SU-DHL-6 (cell line): ENCODE data around the gene PRPF6.
"Not testable (repeated sequence)": the region's sequence is repeated elsewhere in the genome, so short reads cannot be mapped to it uniquely, and the experiment has no call there.

ENCODE experiments used
- H2AFZ ChIP-seq: fragments of 200-600 bp; sonication (generic); 2 replicates; pipeline ENCODE4 v1.6.1; 2014; ENCODE audit warnings: low read depth, mild to moderate bottlenecking, moderate library complexity, mixed read lengths, antibody characterized with exemption, low read length; ENCODE audit not compliant: severe bottlenecking
- H3F3A ChIP-seq: fragments of 200-600 bp; shearing (Covaris generic); 2 replicates; pipeline ENCODE4 v1.6.0; 2016; ENCODE audit warnings: antibody characterized with exemption, mild to moderate bottlenecking; ENCODE audit not compliant: insufficient read depth
- H3K27ac ChIP-seq: fragments of 200-600 bp; sonication (generic); 2 replicates; pipeline ENCODE4 v1.5.1; 2016; ENCODE audit warnings: low read depth, mild to moderate bottlenecking, low read length, moderate library complexity, mixed read lengths
- H3K27me3 ChIP-seq: fragments of 200-600 bp; sonication (generic), shearing (Covaris generic); 2 replicates; pipeline ENCODE4 v1.6.0; 2014; ENCODE audit warnings: mild to moderate bottlenecking, low read length
- H3K36me3 ChIP-seq: fragments of 200-600 bp; sonication (generic); 2 replicates; pipeline ENCODE4 v1.6.1; 2014; ENCODE audit warnings: mild to moderate bottlenecking, low read length, mixed read lengths
- H3K4me2 ChIP-seq: fragments of 300-600, 200-600 bp; shearing (Covaris generic), sonication (generic); 2 replicates; pipeline ENCODE4 v1.6.0; 2014; ENCODE audit warnings: low read length, low read depth, mild to moderate bottlenecking; ENCODE audit not compliant: poor library complexity, severe bottlenecking
- H3K4me3 ChIP-seq: fragments of 200-600 bp; sonication (generic); 2 replicates; pipeline ENCODE4 v1.5.1; 2014; ENCODE audit warnings: antibody characterized with exemption, low read length, mild to moderate bottlenecking, mixed read lengths; ENCODE audit not compliant: insufficient read depth, poor library complexity, severe bottlenecking
- H3K79me2 ChIP-seq: fragments of 200-600 bp; sonication (generic); 2 replicates; pipeline ENCODE4 v1.6.1; 2014; ENCODE audit warnings: mild to moderate bottlenecking, low read length, moderate library complexity; ENCODE audit not compliant: insufficient read depth
- H3K9ac ChIP-seq: fragments of 200-600 bp; sonication (generic); 2 replicates; pipeline ENCODE4 v1.7.0; 2014; ENCODE audit warnings: mild to moderate bottlenecking, low read length
- H3K9me2 ChIP-seq: fragments of 200-600 bp; sonication (generic); replicated peaks from 2 replicates; pipeline ENCODE4 v1.6.1; 2014; ENCODE audit warnings: low read length; ENCODE audit not compliant: insufficient read depth
- H3K9me3 ChIP-seq: fragments of 200-600 bp; sonication (generic); 2 replicates; pipeline ENCODE4 v1.6.1; 2014; ENCODE audit warnings: low read length, mixed read lengths; ENCODE audit not compliant: insufficient read depth
- H4K20me1 ChIP-seq: fragments of 200-600 bp; sonication (generic); 2 replicates; pipeline ENCODE4 v1.6.1; 2014; ENCODE audit warnings: low read depth, mild to moderate bottlenecking, antibody characterized with exemption, low read length, moderate library complexity, mixed read lengths
- EZH2phosphoT487 ChIP-seq: fragments of 200-600 bp; sonication (generic), shearing (Covaris generic); conservative IDR thresholded peaks from 2 replicates; pipeline ENCODE4 v1.6.1; 2018; ENCODE audit warnings: mild to moderate bottlenecking, antibody characterized with exemption, low read length, moderate library complexity, mixed read lengths
- TF ChIP-seq, protein P1 (sequence below): fragments of 200-600 bp; sonication (generic); IDR thresholded peaks from one replicate; pipeline ENCODE4 v1.5.1; 2017; ENCODE audit warnings: antibody characterized with exemption, mild to moderate bottlenecking, low read length, moderate library complexity; ENCODE audit not compliant: insufficient read depth, poor library complexity, severe bottlenecking

The PRPF6 gene

DNA sequence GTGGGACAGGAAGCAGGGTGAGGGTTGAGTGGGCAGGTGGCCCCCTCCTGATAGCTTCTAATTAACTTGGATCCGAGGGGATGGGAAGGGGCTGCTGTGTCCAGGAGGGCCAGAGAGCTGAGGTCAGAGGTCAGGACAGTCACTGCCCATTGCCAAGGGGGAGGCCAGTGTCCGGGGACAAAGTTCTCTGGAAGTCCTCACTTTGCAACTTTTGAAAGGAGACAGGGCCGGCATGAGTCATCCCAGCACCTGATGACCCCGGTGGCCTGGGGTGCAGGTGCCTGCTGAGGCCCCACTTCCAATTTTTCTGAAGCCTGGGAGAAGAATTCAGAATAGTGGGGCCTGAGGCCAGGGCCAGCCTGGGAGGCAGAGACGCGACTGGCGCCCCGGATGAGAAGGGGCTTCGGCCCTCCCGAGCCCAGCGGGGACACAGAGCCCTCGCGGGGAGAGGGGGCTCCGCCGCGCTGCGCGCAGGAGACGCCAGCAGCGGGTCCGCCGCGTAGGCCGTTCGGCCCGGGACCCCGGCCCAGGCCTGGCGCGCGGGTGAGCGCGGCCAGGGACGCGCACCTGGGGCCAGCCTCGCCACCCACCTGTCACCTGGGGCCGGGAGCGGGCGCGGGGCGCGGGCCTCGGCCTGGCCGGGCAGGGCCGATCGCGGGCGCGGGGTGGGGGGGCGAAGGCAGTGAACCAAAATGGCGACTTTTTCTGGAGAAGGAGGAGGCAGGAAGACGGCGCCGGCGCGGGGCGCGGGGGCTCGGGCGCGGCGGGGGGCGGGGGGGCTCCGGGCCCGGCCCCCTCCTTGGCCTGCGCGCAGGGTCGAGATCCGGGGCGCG, 11.8 kb upstream of the PRPF6 start:
- Histone ChIP-seq H3K4me2 (no peak overlapping the region), H3K4me3 (no peak overlapping the region), H3F3A (no peaks in the 10 kb centered on the region), H3K9me2 (no peaks in the 10 kb centered on the region), H3K9ac (no peak overlapping the region), H2AFZ (no peak overlapping the region), H4K20me1 (no peaks in the 10 kb centered on the region), H3K79me2 (no peaks in the 10 kb centered on the region), H3K36me3 (no peaks in the 10 kb centered on the region), H3K27me3 (no peaks in the 10 kb centered on the region), H3K27ac (no peak overlapping the region), H3K9me3 (peaks cover 15% of the 10 kb centered on the region; the same call in 1 of the 2 replicates)
- TF ChIP-seq, protein P1, sequence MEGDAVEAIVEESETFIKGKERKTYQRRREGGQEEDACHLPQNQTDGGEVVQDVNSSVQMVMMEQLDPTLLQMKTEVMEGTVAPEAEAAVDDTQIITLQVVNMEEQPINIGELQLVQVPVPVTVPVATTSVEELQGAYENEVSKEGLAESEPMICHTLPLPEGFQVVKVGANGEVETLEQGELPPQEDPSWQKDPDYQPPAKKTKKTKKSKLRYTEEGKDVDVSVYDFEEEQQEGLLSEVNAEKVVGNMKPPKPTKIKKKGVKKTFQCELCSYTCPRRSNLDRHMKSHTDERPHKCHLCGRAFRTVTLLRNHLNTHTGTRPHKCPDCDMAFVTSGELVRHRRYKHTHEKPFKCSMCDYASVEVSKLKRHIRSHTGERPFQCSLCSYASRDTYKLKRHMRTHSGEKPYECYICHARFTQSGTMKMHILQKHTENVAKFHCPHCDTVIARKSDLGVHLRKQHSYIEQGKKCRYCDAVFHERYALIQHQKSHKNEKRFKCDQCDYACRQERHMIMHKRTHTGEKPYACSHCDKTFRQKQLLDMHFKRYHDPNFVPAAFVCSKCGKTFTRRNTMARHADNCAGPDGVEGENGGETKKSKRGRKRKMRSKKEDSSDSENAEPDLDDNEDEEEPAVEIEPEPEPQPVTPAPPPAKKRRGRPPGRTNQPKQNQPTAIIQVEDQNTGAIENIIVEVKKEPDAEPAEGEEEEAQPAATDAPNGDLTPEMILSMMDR, result no peak
- no peak for TF ChIP-seq EZH2phosphoT487

DNA sequence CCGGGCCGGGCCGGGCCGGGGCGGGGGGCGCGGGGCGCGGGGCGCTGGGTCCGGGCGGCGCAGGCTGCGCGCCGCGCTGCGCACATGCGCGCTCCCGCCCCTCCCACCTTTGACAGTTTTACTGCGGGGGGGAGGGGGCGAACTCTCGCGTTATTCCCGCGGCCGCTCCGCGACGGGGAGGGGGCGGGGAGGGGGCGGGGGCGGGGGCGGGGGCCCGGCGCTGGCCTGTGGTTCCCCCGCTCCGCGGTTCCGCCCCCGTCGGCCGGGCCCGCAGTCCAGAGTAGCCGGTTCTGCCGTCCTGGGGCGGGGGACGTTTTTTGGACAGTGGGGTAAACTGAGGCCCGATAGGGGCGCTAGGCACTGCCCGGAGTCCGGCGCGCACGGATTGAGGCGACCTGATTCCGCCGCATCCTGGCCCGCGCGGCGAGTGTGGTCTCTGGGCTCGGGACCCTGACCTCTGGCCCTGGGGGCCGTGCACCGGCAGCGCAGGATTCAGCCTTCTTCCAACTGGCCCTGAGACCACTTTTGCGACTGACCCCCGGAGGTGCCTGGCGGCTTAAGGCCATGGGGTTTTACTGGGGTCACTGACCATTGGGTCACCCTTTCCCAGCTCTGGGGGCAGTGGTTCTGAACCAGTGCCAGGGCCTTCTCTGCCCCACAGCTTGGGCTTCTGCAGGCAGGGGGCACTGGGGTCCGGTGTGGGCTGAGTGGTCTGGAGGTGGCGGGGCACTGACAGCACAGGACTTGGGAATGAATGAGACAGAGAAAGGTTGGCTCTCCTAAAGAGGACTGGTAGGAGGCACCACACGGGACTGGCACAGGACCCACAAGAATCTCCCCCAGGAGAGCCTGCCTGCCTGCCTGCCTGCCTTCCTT, 10.9 kb upstream of the PRPF6 start, which contains the start of gene ZNF512B:
Gene ZNF512B (minus strand): TSS at position 93 of the 876 bp plus-strand sequence. CDS start 1,980 bp downstream, outside the sequence.
- no peaks in the 10 kb centered on the region for H3K36me3 ChIP-seq
- H3K9me2 ChIP-seq, result no peaks in the 10 kb centered on the region
- no peak within 1 kb of the TSS for H3K4me2 ChIP-seq
- no peaks in the 10 kb centered on the region for H3K27me3 ChIP-seq
- no peak within 1 kb of the TSS for H3K27ac ChIP-seq
- no peaks in the 10 kb centered on the region for H4K20me1 ChIP-seq
- no peak within 1 kb of the TSS for H2AFZ ChIP-seq
- H3K9me3 ChIP-seq, result peaks cover 11% of the 10 kb centered on the region; the same call in 1 of the 2 replicates
- TF ChIP-seq, protein P1, result no peak
- TF ChIP-seq EZH2phosphoT487, result no peak
- H3K4me3 ChIP-seq, result no peak within 1 kb of the TSS
- H3K79me2 ChIP-seq, result no peaks in the 10 kb centered on the region
- H3F3A ChIP-seq, result no peaks in the 10 kb centered on the region
- no peak within 1 kb of the TSS for H3K9ac ChIP-seq

DNA sequence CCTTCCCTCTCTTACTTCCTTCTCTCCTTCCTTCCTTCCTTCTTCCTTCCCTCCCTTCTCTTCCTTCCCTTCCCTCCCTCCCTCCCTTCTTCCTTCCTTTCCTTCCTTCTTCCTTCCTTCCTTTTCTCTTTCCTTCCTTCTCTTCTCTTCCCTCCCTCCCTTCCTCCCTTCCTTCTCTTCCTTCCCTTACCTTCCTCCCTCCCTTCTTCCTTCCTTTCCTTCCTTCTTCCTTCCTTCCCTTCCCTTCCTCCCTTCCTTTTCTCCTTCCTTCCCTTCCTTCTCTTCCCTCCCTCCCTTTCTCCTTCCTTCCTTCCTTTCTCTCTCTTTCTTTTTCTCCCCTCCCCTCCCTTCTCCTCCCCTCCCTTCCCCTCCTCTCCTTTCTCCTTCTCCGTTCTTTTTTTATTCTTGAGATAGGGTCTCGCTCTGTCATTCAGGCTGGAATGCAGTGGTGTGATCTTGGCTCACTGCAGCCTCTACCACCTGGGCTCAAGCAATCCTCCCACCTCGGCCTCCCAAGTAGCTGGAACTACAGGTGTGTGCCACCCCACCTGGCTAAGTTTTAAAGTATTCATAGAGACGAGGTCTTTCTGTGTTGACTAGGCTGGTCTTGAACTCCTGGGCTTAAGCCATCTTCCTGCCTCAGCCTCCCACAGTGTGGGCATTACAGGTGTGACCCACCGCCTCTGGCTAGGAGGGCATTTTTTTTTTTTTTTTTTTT, 10.1 kb upstream of the PRPF6 start:
- Histone ChIP-seq H3K9ac (no peak overlapping the region), H3K4me3 (no peak overlapping the region), H2AFZ (no peak overlapping the region), H3K4me2 (no peak overlapping the region), H3K27me3 (no peaks in the 10 kb centered on the region), H3F3A (no peaks in the 10 kb centered on the region), H3K36me3 (no peaks in the 10 kb centered on the region), H4K20me1 (no peaks in the 10 kb centered on the region), H3K9me2 (no peaks in the 10 kb centered on the region), H3K27ac (no peak overlapping the region), H3K9me3 (peaks cover 11% of the 10 kb centered on the region; the same call in 1 of the 2 replicates), H3K79me2 (no peaks in the 10 kb centered on the region)
- TF ChIP-seq, protein P1, result no peak
- no peak for TF ChIP-seq EZH2phosphoT487

DNA sequence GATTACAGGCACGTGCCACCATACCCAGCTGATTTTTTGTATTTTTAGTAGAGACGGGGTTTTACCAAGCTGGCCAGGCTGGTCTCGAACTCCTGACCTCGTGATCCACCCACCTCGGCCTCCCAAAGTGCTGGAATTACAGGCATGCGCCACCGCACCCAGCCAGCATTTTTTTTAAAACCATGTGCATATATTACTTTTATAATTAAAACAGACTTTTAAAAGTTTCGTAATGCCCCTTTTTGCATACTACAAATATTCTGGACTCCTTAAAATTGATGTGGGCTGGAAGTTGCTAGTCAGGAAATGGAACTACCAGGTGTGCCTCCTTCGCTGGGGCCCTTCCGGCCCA, 9.0 kb upstream of the PRPF6 start:
- not testable (repeated sequence) for H3K9me2 ChIP-seq, H3K9me3 ChIP-seq, H2AFZ ChIP-seq, H3K27ac ChIP-seq, H3K9ac ChIP-seq, H3K27me3 ChIP-seq, H3K79me2 ChIP-seq, H3K4me2 ChIP-seq, H3K4me3 ChIP-seq, H4K20me1 ChIP-seq, H3F3A ChIP-seq, H3K36me3 ChIP-seq
